HG03354 (cell line): ENCODE measurements around the gene LARGE1.
"Not testable (repeated sequence)": the region's sequence is repeated elsewhere in the genome, so short reads cannot be mapped to it uniquely, and the experiment has no call there.

Experiments used
- ATAC-seq: cut with Tn5 transposase; IDR thresholded peaks from one replicate; pipeline ENCODE4 v1.9.1; 2021; ENCODE audit warnings: mild to moderate bottlenecking; ENCODE audit not compliant: unreplicated experiment, poor library complexity, severe bottlenecking

LARGE1 gene

GRCh38 chr22:33474587-33474986 lies 445.7 kb downstream of the LARGE1 start:
- no peak for ATAC-seq

GRCh38 chr22:33472462-33473344 lies 447.6 kb downstream of the LARGE1 start:
- peak; percentile 57 for ATAC-seq

DNA sequence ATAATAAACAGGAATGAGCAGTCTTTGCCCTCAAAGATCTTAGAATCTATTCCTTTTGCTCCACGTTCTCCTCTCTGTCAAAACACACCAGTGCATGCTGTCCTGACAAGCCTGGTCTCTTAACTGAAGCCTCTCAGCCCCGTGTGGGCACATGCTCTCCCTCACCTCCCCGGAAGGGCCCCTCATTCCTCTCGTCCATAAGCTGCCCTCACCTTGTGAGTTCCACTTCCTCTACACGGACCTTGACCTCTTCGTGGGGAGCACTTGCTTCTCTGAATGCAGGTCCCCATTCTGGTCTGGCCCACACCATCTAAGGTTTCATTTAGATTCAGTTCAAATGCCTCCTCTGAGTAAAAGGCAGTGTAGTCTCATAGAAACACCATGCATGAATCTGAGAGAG lies 449.8 kb downstream of the LARGE1 start:
- no peak for ATAC-seq

DNA sequence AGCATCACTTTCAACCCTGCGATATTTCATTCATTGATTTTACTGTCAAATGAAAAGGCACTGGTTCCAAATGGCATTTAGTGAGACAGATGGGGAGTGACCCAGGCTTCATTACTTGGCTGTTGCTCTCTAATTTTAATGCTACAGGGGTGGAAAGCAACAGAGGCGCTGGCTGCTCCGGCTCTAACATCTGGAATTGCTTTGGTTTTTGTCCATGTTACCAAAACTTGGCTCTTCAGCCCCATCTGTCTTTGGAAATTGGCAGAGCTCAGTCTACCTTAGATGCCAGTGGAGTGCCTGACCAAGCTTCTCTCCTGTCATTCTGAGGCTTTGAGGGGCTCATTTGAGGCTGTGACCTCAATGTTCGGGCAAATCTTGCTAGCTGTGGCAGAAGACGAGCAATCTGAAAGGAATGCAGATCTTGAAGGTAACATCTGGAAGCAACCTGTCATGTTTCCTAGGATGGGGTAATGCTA lies 452.6 kb downstream of the LARGE1 start:
- no peak for ATAC-seq

- ATAC-seq = no peak
Measured at GRCh38 chr22:33467080-33467479, 453.2 kb downstream of the LARGE1 start.

DNA sequence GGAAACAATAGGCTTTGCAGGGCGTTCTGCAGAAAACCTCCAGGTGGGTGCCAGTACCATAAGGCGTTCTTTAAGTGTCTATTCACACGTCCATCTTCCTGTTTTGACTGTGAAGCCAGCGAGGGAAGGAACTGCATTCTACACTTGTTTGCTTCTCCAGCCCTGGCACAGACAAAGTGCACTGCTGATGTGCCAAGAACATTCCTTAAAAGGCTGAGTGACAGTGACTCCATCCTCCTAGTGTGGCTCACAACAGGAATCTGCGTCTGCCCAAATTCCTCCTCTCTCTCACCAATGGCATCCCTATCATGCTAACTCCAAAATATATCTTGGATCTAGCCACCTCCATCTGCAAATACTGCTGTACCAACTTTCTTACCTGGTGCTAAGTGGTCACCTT lies 454.7 kb downstream of the LARGE1 start:
- no peak for ATAC-seq

DNA sequence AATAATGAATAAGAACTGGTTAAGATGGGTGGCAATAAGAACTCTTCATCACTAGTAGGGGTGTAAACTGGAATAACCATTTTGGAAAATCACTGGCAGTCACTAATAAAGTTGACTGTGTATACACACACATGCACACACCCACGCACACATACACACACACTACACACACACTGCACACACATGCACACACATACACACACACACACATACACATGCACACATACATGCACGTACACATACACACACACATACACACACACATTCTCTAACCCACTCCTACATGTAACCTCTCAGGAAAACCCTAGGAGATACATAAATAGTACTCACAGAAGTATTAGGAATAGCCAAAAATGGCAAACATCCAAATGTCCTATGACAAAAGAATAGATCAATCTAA lies 455.6 kb downstream of the LARGE1 start:
- no peak for ATAC-seq

DNA sequence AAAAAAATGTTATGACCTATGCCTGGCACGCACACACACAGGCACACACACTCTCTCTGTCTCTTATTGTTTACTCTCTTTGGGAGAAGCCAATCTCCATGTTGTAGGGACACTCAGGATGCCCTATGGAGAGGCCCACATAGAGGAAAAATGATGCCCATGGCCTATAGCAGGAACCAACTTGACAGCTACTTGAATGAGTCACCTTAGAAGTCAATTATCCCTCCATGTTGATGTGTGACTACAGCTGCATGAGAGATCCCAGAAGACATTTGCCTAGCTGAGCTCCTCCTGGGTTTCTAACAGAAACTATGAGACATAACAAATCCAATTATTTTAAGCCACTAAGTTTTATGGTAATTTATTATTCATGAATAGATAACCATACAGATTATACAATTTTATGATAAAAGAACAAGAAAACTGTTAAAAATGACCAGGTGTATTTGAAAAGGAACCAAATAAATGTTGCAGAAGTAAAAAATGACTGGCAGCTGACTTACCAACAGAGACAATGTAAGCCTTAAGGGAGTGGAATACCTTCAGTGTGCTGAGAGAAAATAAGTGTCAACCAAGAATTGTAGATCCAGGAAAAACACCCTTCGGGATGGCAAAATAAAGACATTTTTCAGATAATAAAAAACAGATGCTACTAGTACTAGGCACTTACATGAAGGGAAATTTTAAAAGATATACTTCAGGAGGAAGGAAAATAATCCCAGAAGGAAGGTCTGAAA lies 458.4 kb downstream of the LARGE1 start:
- ATAC-seq = no peak

DNA sequence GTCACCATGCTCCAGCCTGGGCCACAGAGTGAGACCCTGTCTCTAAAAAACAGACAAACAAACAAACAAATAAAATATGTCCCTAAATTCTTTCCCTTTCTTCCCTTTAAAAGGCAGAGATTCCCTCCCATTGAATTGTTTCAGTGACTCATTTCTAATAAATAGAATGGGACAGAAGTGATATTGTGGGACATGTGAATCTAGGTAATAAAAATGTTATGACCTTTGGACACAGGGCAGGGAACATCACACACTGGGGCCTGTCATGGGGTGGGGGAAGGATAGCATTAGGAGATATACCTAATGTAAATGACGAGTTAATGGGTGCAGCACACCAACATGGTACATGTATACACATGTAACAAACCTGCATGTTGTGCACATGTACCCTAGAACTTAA lies 459.0 kb downstream of the LARGE1 start:
- not testable (repeated sequence) for ATAC-seq

- no peak for ATAC-seq
Measured at GRCh38 chr22:33459137-33459536, 461.1 kb downstream of the LARGE1 start.

DNA sequence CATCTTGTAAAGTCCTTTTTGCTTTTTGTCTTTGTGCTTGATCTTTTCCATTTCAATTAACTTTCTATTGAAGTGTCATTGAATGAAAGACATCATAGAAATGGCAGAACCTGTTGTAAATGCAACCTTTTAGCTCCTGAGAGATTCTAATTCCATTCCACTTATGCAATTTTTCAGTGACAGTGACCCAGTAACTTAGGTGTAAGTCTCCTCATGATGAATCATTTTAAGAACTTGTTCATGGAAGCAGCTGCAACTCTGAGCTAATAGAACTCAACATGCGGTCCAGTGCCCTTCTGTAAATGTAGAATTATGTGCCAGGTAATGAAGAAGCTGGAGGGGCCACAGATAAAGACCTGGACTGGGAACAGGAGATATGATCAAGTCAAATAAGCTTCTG lies 463.8 kb downstream of the LARGE1 start:
- no peak for ATAC-seq

- no peak for ATAC-seq
Measured at GRCh38 chr22:33455036-33455435, 465.2 kb downstream of the LARGE1 start.

GRCh38 chr22:33451866-33452469 lies 468.3 kb downstream of the LARGE1 start:
- no peak for ATAC-seq

GRCh38 chr22:33450756-33451155 lies 469.5 kb downstream of the LARGE1 start:
- no peak for ATAC-seq

GRCh38 chr22:33447733-33448132 lies 472.5 kb downstream of the LARGE1 start:
- ATAC-seq = no peak

GRCh38 chr22:33443683-33444082 lies 476.6 kb downstream of the LARGE1 start:
- no peak for ATAC-seq

- no peak for ATAC-seq
Measured at GRCh38 chr22:33440756-33441155, 479.5 kb downstream of the LARGE1 start.

- ATAC-seq = no peak
Measured at GRCh38 chr22:33438273-33438672, 482.0 kb downstream of the LARGE1 start.

DNA sequence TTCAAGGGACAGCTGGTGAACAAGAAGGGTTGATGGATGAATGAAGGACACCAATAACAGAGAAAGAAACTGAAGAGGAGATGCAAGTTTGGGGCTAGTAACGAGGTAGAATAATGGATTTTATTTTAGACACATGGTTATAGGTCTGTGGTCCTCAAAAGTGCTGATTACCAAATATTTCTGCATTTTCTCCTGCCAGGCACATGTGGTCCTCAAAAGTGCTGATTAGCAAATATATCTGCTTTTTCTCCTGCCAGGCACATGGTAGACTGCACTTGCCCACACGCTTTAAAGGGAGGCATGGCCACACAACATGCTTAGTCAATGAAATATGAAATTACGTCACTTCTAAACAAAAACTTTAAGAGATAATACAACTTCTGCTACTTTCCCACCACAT lies 489.0 kb downstream of the LARGE1 start:
- ATAC-seq = no peak

- no peak for ATAC-seq
Measured at GRCh38 chr22:33429281-33429680, 491.0 kb downstream of the LARGE1 start.

GRCh38 chr22:33427461-33427860 lies 492.8 kb downstream of the LARGE1 start:
- no peak for ATAC-seq
